Prostate gland (tissue), 2 donors: ENCODE results near the gene TBC1D22A. TPM values are rescaled to one million over a fixed set of nuclear protein-coding genes. Genes with fewer than 3 reads are reported as not detected.

ENCODE experiments used
- DNase-seq: peaks from one replicate; pipeline ENCODE4 v3.0.0-alpha.2; 2019; ENCODE audit warnings: low spot score
- H3K27ac ChIP-seq, 2 donors: fragments of 200-600 bp; sonication (generic); 2 replicates each; pipeline ENCODE4 v1.5.1; 2017 to 2019
- H3K27me3 ChIP-seq: fragments of 200-600 bp; sonication (generic); replicated peaks from 2 replicates; pipeline ENCODE4 v1.5.1; 2019; ENCODE audit not compliant: insufficient read depth
- H3K36me3 ChIP-seq, 2 donors: fragments of 200-600 bp; sonication (generic); 1 replicate in 1 of 2; 2 replicates in 1 of 2; pipeline versions ENCODE4 v1.5.1 to v1.8.1; 2017 to 2019
- H3K4me1 ChIP-seq: fragments of 200-600 bp; sonication (generic); replicated peaks from 2 replicates; pipeline ENCODE4 v1.5.1; 2019
- H3K4me3 ChIP-seq, 2 donors: fragments of 200-600 bp; sonication (generic); 2 replicates each; pipeline ENCODE4 v1.5.1; 2017 to 2019
- H3K9me3 ChIP-seq: fragments of 200-600 bp; sonication (generic); 2 replicates; pipeline ENCODE4 v1.5.1; 2017
- CTCF ChIP-seq, 4 experiments: fragments of 200-600 bp in 2 of 4; fragments of 450-650 bp in 2 of 4; sonication (generic) in 2 of 4; IDR thresholded peaks; 1 replicate in 3 of 4; 2 replicates in 1 of 4; pipeline ENCODE4 v1.5.1; 2016 to 2019; ENCODE audit warnings: antibody characterized with exemption in 4 of 4, mild to moderate bottlenecking in 2 of 4, moderate library complexity in 2 of 4
- POLR2A ChIP-seq: fragments of 450-650 bp; IDR thresholded peaks from one replicate; pipeline ENCODE4 v1.6.1; 2016; ENCODE audit warnings: antibody characterized with exemption, mild to moderate bottlenecking
- POLR2AphosphoS5 ChIP-seq: sonication (generic); formaldehyde crosslinking; IDR thresholded peaks from one replicate; pipeline ENCODE4 v1.6.1; 2017; ENCODE audit warnings: antibody characterized with exemption
- WGBS: methylation state at CpG from one replicate; pipeline ENCODE4 v1.1.5; 2018; 5-methylcytosine and 5-hydroxymethylcytosine counted together
- intact Hi-C: fragments of 100-400 bp; cut with DNase I; formaldehyde crosslinking; loops from one replicate; pipeline ENCODE4 v1.14.2; 2022
- total RNA-seq, 2 donors: library from RNA; depleted of rRNA; stranded (reverse); fragments of >200 nt; gene quantifications; one replicate each; pipeline ENCODE4 v1.1.0, GENCODE V29; 2016

Gene TBC1D22A
- total RNA-seq, 2 donors from 2014 or later = 16.0 to 30.7 TPM

DNA sequence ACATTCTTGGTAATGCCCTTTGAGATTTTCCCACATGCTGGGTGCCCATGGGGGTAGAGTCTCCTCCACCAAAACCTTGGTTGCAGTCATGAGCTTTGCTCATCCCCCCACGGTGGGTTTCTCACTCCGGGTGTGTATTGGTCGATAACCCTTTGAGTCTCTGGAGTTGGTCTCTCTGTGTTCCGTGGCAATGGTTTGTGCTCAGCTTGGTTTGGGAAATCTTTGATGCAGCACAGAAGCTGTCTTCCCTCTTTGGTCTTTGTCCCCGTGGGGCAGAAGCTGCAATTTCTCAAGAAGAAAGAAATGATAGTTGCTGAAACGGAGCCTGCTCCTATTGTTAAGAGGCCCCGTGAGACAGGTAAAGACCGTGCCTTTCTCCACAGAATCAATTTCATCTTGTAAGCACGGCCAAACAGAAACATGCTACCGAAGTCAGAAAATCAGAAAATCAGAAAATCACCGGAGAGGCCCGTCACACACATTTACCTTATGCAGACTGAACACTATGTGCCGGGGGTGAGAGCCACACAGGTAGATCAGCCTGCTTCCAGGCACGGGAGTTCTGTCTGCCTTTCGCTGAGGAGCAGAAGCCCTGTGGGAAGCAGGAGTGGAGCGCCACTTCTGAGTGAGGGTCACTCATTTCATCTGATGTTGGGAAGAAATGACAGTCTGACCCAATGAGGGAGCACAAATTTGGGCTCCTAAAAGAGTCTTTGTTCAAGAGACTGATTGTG is 186.1 kb downstream of the TBC1D22A start:
- H3K9me3 ChIP-seq = no peaks in the 10 kb centered on the region
- no peaks in the 10 kb centered on the region for H3K4me1 ChIP-seq
- WGBS = 96% methylated on average over 16 of the region's 16 CpGs
- no peak overlapping the region for H3K4me3 ChIP-seq
- H3K27me3 ChIP-seq = no peaks in the 10 kb centered on the region
- TF ChIP-seq POLR2AphosphoS5 = no peak
- TF ChIP-seq CTCF (IDR thresholded peaks at IDR 0.05) = no peak
- no peak for TF ChIP-seq POLR2A
- no peak overlapping the region for H3K27ac ChIP-seq
- no peak for DNase-seq
- H3K36me3 ChIP-seq = no peaks in the 10 kb centered on the region
- intact Hi-C loops = no loop called here

DNA sequence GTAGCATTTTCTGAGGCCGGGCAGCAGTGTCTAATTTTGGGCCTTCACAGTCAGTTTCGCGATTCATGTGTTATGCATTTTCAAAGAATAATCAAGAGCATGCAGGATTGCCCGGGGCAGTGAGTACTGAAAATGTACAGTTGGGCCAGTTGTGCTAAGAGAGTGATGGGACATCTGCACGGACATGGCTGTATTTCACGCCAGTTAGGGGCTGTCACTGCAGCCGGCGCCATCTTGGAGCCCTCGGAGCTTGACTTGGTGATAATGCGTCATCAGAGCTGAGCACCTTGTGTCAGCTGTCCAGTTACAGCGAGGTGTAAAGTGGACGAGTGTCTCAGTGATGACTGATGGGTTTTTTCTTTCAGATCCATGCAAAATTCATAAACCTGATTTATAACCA is 188.9 kb downstream of the TBC1D22A start:
- no peaks in the 10 kb centered on the region for H3K9me3 ChIP-seq
- no peak for TF ChIP-seq CTCF (IDR thresholded peaks at IDR 0.05)
- TF ChIP-seq POLR2A = no peak
- TF ChIP-seq POLR2AphosphoS5 = no peak
- no peaks in the 10 kb centered on the region for H3K36me3 ChIP-seq
- no peak for DNase-seq
- no peaks in the 10 kb centered on the region for H3K27me3 ChIP-seq
- 93% methylated on average over 12 of the region's 12 CpGs for WGBS
- intact Hi-C loops = no loop called here
- no peak overlapping the region for H3K27ac ChIP-seq
- H3K4me1 ChIP-seq = no peaks in the 10 kb centered on the region
- no peak overlapping the region for H3K4me3 ChIP-seq

DNA sequence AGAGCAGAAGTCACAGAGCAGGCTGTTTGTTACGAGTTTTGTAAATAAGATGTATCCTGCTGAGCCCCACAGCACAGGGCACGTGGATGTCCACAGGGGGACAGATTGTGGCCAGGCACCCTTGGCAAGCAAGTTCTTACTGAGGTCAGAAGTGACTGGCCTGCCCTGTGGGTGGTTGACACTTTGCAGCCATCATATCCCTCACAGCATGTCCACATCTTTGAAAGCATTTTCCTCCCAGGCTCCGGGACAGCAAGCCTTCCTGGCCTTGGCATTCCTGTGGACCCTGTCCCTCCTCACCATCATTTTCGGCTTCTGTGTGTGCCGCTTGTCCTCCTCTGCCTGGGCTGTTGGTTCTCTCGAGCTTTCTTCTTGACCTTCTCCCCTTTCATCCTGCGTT is 189.5 kb downstream of the TBC1D22A start:
- H3K27ac ChIP-seq = no peak overlapping the region
- no peaks in the 10 kb centered on the region for H3K36me3 ChIP-seq
- 87% methylated on average over 7 of the region's 7 CpGs for WGBS
- TF ChIP-seq POLR2AphosphoS5 = no peak
- no peak for TF ChIP-seq POLR2A
- no peak for TF ChIP-seq CTCF (IDR thresholded peaks at IDR 0.05)
- no peak overlapping the region for H3K4me3 ChIP-seq
- H3K27me3 ChIP-seq = no peaks in the 10 kb centered on the region
- DNase-seq = no peak
- H3K9me3 ChIP-seq = no peaks in the 10 kb centered on the region
- H3K4me1 ChIP-seq = no peaks in the 10 kb centered on the region
- intact Hi-C loops = no loop called here

GRCh38 chr22:46953968-46954765 is 191.7 kb downstream of the TBC1D22A start:
- Histone ChIP-seq H3K36me3 (no peaks in the 10 kb centered on the region), H3K4me3 (no peak overlapping the region), H3K9me3 (no peaks in the 10 kb centered on the region), H3K27me3 (no peaks in the 10 kb centered on the region), H3K27ac (no peak overlapping the region), H3K4me1 (no peaks in the 10 kb centered on the region)
- intact Hi-C loops = no loop called here
- 91% methylated on average over 18 of the region's 18 CpGs for WGBS
- DNase-seq = no peak
- TF ChIP-seq CTCF (IDR thresholded peaks at IDR 0.05) (no peak), POLR2AphosphoS5 (no peak), POLR2A (no peak)
